Fibroblast of villous mesenchyme (primary cell): ENCODE measurements around the gene UCP2. TPM values are rescaled to one million over a fixed set of nuclear protein-coding genes. Genes with fewer than 3 reads are reported as not detected.

Source experiments
- DNase-seq: peaks from one replicate; pipeline ENCODE4 v3.0.0-alpha.2; 2010; ENCODE audit warnings: low read depth
- H3K4me3 ChIP-seq: 2 replicates; pipeline ENCODE4 v1.5.1; 2011; ENCODE audit warnings: low read depth, mild to moderate bottlenecking, low read length
- total RNA-seq: library from RNA; depleted of rRNA; stranded (reverse); fragments of >200 nt; gene quantifications from 2 replicates; pipeline ENCODE4 v1.2.3, GENCODE V29; 2012
- TF ChIP-seq, protein P1 (sequence below): IDR thresholded peaks from 2 replicates; pipeline ENCODE4 v1.5.1; 2012; ENCODE audit warnings: low read depth, mild to moderate bottlenecking, low read length; ENCODE audit not compliant: insufficient read depth

The UCP2 gene
- total RNA-seq, 1 donor, result 2.6 TPM

DNA sequence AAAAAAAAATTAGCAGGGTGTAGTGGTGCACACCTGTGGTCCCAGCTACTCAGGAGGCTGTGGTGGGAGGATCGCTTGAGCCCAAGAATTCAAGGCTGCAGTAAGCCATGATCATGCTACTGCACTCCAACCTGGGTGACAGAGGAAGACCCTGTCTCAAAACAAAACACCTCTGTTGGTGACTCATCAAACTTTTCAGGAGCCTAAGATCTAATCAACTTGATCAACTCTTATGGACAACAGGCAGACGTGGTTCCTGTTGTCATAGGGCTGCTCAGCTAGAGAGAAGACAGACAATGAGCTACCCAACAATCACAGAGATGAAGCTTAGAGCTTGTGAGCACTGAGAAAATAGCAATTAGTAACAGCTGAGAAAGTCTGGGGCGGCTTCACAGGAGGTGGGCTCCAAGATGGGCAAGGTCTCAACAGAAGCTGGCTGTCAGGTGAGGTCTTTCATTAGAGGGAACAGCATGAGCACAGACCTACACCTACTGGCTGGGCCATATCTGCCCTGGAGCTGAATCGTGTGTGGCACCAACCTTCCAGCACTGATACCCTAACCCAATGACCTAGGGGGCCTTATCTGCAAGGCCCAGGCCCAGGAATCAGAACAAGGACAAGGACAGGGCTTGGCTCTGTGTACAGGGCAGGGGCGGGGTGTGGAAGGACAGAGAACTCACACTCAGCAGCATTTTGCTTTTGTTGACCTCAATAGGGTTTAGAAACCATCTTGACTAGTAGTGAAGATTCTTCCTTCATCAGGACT is 33.5 kb upstream of the UCP2 start:
- no peak for DNase-seq
- TF ChIP-seq, protein P1, sequence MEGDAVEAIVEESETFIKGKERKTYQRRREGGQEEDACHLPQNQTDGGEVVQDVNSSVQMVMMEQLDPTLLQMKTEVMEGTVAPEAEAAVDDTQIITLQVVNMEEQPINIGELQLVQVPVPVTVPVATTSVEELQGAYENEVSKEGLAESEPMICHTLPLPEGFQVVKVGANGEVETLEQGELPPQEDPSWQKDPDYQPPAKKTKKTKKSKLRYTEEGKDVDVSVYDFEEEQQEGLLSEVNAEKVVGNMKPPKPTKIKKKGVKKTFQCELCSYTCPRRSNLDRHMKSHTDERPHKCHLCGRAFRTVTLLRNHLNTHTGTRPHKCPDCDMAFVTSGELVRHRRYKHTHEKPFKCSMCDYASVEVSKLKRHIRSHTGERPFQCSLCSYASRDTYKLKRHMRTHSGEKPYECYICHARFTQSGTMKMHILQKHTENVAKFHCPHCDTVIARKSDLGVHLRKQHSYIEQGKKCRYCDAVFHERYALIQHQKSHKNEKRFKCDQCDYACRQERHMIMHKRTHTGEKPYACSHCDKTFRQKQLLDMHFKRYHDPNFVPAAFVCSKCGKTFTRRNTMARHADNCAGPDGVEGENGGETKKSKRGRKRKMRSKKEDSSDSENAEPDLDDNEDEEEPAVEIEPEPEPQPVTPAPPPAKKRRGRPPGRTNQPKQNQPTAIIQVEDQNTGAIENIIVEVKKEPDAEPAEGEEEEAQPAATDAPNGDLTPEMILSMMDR, result no peak

DNA sequence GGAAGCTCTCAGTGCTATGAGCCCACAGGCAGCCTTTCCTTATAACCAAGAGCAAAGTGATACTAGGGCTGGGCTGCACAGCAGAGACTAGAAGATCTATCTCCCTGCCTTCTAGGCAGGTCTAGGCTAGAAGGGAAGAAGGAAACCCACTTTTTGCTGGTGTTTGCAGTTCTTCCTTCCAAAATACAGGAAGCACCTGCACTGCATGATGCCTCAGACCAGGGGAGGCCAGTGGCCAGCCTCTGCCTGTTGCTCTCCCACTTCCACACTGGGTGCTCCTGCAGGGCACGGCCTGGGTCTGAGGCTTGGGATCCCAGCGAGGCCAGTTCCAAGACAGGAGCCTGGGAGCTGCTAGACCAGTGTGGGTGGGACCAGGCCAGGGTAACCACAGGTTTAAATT is 32.2 kb upstream of the UCP2 start:
- TF ChIP-seq, protein P1, result no peak
- no peak for DNase-seq
- H3K4me3 ChIP-seq, result no peak overlapping the region

More for the DNA sequence above, 33.5 kb upstream of the UCP2 start:
- no peak overlapping the region for H3K4me3 ChIP-seq

DNA sequence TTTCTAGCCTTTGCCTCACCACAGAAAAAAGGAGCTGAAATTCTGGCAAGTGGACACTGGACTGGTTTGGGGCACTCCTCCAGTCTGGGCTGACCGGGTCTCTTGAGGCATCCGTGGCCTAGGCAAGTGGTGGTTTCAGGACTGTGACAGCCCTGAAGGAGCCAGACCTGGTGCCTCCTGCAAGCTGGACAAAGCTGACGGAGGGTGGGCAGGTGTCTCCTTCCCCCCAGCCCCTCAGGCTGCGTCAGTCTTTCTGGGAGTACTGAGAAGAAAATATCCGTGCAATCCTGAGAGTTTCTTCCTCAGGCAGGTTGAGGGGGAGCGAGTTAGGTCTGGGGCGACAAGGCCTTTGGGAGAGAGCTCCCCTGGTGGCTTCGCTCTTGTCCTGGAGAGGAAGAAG is 30.5 kb upstream of the UCP2 start:
- no peak for DNase-seq
- no peak overlapping the region for H3K4me3 ChIP-seq
- TF ChIP-seq, protein P1, result no peak

DNA sequence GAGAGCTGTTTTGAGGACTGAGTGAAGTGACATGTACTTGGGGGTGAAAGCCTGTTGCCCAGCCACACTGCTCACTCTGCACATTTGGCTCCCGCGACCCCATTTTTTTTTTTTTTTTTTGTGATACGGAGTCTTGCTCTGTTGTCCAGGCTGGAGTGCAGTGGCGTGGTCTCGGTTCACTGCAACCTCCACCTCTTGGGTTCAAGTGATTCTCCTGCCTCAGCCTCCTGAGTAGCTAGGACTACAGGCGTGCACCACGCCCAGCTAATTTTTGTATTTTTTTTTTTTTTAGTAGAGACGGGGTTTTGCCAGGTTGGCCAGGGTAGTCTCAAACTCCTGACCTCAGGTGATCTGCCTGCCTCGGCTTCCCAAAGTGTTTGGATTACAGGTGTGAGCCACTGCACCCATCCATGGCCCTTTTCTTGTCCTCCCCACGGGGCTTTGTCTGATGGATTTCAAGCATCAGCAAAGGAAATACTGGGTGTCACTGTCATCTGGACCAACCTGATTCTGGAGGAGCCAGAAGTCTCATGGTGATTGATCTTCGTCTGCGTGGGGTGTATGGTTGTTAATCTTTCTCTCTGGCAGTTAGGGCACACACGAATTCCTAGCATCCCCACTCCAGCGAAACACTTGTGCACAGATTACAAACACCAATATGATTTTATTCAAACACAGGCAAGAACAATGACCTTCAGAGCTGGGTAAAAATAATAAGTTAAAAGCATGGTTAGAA is 29.6 kb upstream of the UCP2 start:
- H3K4me3 ChIP-seq, result no peak overlapping the region
- TF ChIP-seq, protein P1, result no peak
- no peak for DNase-seq

DNA sequence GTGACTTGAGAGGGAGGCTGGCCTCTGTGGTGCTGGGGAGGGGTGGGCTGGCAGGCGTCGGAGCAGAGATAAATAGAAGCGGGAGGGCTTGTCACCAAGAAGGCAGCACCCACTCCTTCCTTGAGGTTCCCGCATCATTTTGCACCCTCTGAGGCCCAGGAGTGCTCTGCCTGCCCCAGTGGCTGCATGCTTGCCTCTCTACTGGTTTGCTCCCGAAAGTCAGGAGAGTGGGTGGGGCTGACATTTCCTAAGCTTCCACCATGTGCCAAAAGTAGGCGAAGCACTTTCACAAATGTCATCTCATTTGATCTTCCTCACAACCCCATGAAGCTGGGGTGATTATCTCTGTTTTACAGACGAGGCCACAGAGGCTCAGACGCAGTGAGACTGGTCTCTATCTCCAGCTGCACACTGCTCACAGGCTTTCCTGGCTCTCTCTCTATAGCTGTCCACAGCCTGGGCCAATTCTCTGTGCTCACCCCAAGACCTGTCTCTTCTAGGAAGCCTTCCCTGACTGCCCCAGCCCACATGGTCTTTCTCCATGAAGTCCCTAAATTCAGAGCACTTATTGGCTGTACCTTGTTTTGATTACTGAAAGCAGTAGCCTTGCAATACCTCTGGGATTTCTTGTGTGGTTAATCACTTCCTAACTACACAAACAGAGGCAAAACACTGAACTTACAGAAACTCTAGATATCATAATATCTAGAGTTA is 28.9 kb upstream of the UCP2 start:
- no peak overlapping the region for H3K4me3 ChIP-seq
- DNase-seq, result no peak
- TF ChIP-seq, protein P1, result no peak

DNA sequence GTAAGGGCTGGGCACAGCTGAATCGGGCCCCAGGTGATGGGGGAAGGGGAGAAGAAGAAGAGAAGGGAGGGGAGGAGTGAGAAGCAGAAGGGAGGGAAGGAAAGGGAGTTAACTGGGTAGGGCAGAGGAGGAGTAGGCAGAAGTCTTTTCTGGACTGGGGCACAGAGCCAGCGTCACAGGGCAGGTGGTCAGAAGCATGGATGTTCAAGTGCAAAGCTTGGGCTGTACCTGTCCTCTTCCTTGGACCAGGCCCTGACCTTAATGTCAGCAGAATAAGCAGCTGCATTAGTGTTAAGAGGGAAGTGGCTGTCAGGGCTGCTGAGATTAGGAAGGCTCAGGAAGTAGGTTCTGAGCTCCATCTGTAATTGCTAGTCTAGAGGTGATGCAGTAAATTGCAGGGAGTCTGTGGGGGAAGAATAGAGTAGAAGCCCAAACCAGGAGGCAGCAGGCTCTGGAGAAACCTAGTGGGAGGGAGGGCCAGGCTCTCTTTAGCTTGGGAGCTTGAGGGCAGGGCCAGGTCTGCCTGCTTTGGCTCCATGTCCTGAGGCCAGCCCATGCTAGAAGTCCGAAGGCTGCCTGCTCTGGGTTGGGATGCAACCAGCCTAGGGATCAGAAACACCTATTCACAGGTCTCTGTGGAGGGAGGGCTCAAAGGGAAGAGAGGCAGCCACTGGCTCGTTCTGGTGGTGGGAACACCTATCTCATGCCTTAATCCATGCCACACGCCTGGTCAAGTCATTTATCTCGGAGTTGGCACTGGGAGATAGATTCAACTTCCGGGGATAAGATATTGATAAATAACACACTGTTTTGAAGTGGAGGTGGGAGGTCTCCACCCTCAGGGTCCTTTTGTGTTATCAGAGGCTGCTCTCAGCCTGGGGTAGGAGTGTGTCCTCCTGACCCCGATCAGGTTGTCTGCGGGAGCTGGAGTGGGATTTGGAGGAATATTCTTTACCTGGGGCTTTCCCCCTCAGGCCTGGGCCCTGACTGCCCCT is 28.0 kb upstream of the UCP2 start:
- TF ChIP-seq, protein P1, result no peak
- DNase-seq, result no peak
- no peak overlapping the region for H3K4me3 ChIP-seq
